ENCODE measurements around the gene HECTD2.
"Not testable (repeated sequence)": the region's sequence is repeated elsewhere in the genome, so short reads cannot be mapped to it uniquely, and the experiment has no call there.

Gene HECTD2

DNA sequence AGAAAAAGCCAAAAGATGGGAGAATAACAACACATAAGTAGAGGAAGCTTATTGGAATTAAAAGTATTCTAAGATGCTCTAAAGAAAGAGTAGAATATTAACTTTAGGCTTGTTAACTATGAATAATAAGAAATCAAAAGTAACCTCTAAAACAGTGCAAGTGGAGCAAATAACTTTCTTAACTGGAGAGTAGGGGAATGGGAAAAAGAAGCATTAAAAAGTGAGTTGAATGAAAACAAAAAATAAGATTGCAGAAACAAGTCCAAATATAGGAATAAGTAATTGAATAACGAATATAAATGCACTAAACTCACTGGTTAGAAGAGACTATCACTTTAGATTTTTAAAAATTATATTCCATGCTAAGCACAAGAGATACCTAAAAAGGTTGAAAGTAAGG, 63.9 kb downstream of the HECTD2 start:
- DNase-seq (ENCODE audit: low read depth): no peak

DNA sequence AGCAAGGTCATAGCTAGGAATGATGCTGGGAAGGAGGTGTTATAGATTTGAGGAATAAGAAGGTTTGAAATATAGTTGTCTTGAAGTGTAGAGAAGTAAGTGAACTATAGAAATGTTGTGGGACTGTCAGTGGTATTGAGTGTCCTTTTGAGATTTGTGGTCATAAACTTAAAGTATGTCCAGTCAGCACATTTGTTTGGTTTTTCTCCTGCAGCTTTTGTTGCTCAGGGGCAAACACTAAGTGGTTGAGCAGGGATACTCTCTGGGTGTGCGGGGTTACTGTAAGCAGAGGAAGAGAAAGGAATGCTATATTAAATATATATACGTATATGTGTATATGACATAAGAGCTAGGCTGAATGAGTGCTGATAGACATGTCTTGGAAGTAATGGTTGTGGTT, 67.1 kb downstream of the HECTD2 start:
- no peak for DNase-seq (ENCODE audit: low read depth)

DNA sequence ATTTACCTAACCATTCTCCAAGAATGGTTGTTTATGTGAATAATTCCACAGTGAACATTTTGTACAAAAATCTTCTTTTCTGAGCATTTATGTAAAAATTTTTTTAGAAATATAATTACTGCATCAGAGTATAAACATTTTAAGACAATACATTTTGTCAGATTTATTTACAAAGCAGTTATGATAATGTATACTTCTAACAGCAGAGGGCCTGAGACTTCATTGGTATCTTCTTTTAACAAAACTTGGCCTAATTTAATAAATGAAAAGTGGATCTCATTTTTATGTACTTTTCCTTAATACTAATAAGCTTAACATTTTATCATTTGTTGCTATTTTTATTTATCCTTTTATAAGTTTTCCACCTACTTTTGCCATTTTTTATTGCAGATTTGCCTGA, 69.4 kb downstream of the HECTD2 start:
- DNase-seq (ENCODE audit: low read depth): no peak

DNA sequence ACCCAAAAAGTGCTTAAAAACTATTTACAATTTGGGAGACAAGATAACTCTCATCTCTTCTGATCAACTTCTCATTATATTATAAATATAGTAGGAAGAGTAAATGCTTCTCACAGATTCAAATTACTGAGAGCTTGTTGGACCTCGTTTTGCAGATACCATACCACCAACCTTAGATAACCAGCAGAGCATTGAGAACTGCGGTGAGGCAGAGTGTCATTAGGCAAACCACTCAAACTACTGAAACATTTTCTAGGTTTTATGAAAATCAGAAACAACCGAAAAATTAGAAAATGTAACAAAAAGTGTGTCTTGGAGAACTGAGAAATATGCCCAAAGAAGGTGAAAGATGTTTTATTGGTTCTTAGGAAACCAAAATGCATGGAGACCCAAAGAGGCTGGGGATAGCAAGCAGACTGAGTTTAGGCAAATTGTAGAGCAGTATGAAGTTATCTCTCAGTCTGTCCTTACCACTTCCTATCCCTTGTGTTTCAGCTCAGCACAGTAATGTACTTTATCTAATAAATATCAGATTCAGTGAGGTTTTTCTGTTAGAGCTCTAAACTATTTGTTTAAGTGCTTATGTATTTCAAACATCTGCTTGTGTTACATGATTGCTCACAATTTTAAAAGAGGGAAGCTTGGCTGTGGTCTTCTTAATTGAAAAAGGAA, 77.9 kb downstream of the HECTD2 start:
- no peak for DNase-seq (ENCODE audit: low read depth)

DNA sequence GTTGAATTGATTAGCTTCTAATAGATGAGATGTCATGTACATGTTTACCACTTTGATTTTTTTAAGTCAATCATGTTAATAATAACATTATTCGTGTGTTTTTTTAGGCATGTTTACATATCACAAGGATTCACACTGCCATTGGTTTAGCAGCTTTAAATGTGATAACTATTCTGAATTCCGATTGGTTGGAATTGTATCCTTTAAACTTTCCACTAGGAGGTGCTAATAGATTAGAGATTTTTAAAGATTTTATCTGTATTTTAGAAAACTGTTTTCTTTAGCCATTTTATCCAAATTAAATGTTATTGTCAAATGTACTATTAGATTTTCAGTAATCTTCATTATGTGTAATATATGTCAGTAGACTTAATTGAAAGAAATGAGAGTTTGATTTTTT, 83.2 kb downstream of the HECTD2 start:
- DNase-seq (ENCODE audit: low read depth): no peak

DNA sequence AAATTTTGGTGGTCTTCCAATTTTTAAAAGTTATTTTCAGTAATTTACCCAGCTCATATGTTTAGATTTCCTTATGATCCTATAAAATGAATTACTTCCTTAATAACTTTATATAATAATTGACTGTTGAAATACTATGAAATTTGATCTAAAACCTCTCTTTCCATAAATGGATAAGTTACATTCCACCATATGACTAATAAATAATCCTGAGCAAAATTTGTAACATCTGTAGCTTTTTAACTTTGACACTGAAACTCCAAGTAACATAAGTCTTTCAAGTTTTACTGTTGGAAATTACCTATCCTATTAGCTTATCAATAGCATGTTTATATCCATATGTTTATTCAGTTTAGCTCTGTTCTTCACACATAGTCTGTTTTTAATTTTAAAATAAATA, 85.3 kb downstream of the HECTD2 start:
- no peak for DNase-seq (ENCODE audit: low read depth)

DNA sequence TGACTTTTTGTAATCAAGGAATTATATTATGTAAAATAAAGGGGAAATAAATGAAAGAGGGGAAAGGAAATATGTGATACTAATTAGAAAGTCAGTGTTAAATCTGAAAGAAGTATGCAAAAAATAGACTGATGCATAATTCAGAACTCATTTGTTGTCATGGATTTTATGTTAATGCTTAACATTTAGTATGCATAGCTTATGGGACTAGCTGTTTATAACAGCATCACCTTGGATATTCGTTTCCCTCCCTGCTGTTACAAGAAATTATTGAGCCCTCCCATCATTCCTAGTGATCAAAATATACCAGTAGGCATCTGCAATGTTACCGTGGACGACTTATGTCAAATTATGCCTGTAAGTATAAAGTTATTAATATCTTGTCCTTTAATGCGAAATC, 85.9 kb downstream of the HECTD2 start:
- DNase-seq (ENCODE audit: low read depth): no peak

DNA sequence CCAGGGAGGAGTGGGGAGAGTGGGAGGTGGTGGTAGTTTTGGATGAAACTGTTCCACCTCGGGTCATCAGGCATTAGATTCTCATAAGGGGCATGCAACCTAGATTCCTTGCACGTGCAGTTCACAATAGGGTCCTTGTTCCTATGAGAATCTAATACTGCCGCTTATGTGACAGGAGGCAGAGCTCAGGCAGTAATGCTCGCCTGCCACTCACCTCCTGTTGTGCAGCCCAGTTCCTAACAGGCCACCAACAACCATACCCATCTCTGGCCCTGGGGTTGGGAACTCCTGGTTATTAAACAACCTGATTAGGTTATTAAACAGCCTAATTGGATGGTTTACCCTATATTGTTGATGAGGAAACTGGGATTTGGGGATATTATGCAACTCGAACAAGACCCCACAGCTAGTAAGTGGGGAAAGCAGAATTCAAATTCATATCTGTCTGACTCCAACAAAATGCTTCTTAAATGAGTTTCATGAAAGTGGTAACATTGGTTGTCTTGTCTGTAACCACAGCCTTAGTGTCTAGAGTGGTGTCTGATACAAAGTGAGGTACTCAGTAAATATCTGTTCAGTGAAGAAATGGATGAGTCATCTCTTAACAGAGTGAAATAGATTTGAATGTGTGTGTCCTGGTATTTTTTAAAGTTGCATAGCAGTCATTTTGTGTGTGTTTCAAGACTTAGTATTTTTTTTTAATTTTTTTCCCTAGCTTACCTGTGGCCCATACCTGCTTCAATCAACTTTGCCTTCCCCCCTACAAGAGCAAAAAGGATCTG, 101.6 kb downstream of the HECTD2 start:
- DNase-seq (ENCODE audit: low read depth): no peak

GRCh38 chr10:91512458-91512857, 102.3 kb downstream of the HECTD2 start:
- no peak for DNase-seq (ENCODE audit: low read depth)

DNA sequence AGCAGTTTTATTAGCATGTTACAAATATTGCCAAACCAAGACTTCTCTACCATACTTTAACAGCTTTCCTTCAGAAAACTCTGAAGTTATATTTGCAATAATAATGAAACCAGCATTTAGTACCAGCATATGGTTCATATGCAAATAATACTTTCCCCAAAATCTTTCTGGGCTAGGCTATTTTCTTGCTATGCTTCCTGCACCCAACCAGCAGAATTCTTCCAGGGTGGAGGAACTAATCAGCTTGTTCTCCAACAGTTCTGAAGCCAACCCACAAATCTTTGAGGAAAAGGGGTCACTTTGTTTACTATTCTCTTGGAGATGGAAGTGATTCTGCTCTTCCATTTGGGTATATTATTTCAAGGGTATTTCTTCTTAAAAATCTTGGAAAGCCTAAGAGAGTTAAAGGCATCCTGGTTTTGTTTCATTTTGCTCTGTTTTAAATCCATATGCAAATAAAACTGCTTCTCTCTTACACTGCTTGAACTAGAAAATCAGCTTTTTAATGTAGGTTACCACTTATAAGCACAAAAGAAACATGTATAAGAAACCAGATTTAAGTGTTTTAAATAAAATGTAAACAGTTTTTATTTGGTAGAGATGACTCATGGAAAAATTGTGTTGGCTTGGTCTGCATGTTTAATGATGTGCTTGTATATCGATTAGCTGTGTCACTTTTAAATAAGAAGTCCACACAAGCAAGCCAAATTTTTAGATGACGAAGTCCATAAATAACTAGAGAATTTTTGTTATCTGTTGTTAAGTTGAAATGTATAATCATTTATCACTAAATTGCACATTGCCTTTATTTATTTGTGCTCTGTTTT, 103.7 kb downstream of the HECTD2 start:
- DNase-seq (ENCODE audit: low read depth): no peak

DNA sequence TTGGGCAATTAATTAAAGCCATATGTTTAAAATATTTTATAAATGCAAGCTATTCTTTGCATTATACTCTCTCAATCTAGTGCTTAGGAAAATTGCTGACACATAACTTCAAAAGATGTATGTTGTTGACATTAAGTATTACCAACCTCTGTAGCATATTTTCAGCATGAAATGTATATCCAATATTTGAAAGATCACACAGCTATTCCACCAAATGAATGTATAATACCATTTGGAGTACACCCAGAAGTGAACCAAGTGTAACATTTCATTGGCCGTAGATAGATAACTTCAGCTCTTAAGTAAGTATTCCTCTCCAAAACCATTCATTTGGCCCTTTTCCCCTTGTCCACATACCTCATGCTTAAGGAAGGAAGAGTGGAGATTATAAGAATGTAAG, 104.6 kb downstream of the HECTD2 start:
- DNase-seq (ENCODE audit: low read depth): no peak

DNA sequence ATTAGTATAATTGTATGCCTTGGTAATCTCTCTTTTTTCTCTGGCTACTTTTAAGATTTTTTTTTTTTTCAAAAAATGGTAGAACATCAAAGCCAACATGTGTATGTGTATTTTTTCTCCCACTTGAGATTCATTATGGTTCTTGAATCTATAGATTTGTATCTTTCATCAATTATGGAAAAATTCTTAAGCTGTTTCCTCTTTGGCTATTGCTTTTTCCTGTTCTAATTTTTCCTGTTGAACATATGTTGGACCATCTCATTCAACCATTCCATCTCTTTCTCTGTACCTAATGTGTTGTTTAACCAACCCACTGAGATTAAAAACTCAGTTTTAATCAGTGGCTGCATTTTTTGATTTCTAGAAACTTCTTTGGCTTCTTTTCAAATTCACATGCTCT, 107.2 kb downstream of the HECTD2 start:
- no peak for DNase-seq (ENCODE audit: low read depth)

GRCh38 chr10:91519899-91520514, 109.9 kb downstream of the HECTD2 start:
- no peak for DNase-seq (ENCODE audit: low read depth)

GRCh38 chr10:91520661-91521060, 110.5 kb downstream of the HECTD2 start:
- no peak for DNase-seq (ENCODE audit: low read depth)

- no peak for DNase-seq (ENCODE audit: low read depth)
Measured at GRCh38 chr10:91521439-91521838, 111.3 kb downstream of the HECTD2 start.

- no peak for DNase-seq (ENCODE audit: low read depth)
Measured at GRCh38 chr10:91525896-91526712, 116.0 kb downstream of the HECTD2 start.

GRCh38 chr10:91528080-91528479, 117.9 kb downstream of the HECTD2 start:
- no peak for DNase-seq (ENCODE audit: low read depth)

- no peak for DNase-seq (ENCODE audit: low read depth)
Measured at GRCh38 chr10:91528768-91529167, 118.6 kb downstream of the HECTD2 start.

DNA sequence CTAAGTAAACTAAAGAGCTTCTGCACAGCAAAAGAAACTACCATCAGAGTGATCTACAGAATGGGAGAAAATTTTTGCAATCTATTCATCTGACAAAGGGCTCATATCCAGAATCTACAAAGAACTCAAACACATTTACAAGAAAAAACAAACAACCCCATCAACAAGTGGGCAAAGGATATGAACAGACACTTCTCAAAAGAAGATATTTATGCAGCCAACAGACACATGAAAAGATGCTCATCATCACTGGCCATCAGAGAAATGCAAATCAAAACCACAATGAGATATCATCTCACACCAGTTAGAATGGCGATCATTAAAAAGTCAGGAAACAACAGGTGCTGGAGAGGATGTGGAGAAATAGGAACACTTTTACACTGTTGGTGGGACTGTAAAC, 124.6 kb downstream of the HECTD2 start:
- DNase-seq (ENCODE audit: low read depth): not testable (repeated sequence)

DNA sequence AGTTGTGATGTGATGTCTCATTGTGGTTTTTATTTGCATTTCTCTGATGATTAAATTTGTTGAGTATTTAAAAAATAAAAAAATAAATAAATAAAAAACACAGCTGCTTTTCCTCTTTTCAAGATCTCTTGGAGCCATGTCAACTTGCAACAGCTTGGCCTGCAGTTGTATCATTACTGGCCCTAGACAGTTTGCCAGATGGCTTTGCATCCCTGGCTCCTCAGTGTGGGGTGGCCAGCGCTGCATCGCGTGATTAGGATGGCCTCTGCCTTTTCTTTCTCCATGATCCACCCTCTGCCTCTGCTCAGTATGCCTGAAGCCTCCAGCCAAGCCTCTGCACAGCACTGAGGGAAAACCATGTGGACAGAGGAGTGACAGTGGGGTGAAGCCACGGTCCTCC, 126.0 kb downstream of the HECTD2 start:
- no peak for DNase-seq (ENCODE audit: low read depth)

DNA sequence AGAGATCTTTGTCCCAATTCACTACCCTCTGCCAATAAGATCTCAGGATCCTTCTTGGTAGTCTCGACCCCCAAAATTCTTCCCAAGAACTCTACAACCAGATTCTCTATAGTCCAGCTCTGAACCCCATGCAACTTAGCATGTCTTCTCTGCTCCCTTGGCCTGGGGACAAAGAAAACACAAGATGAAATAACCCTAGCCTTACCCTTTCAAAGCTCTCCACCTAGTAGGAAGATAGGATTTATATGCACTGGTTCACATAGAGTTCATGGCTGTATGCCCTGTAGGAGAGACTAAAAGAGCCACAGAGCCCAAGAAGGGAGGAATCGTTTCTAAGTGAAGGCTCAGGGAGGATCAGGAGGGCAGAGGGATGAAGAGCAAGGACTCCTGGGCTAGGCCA, 126.6 kb downstream of the HECTD2 start:
- DNase-seq (ENCODE audit: low read depth): no peak
